ENCODE measurements around the gene MT3. TPM values are rescaled to one million over a fixed set of nuclear protein-coding genes. Genes with fewer than 3 reads are reported as not detected.

The MT3 gene
- total and polyA plus RNA-seq, 2 of the 8 experiments (the other 6 are each of a cell fraction or from before 2014, with no cell fraction given): 0.17 TPM; not detected in 1

- H4K91ac ChIP-seq (replicated peaks; ENCODE audit: insufficient read length, low read length): no peak overlapping the region
- H3K9me3 ChIP-seq (ENCODE audit: insufficient read depth in 2 of 2, low read depth in 1 of 2, low read length in 1 of 2): no peaks in the 10 kb centered on the region
- FAIRE-seq (no peak), DNase-seq (ENCODE audit: low read depth in 1 of 2, low spot score in 2 of 2) (no peak)
- no peak overlapping the region for H2BK120ac ChIP-seq (replicated peaks; ENCODE audit: low read depth, low read length)
- no peak overlapping the region for H3K23ac ChIP-seq (ENCODE audit: insufficient read length)
- no peak overlapping the region for H3K27ac ChIP-seq (ENCODE audit: low read depth, low read length)
- no peaks in the 10 kb centered on the region for H3K36me3 ChIP-seq (ENCODE audit: control insufficient read depth in 2 of 4, insufficient read depth in 4 of 4, low read length in 3 of 4)
- H2BK5ac ChIP-seq (ENCODE audit: low read depth, low read length): no peak overlapping the region
- H3K56ac ChIP-seq (replicated peaks; ENCODE audit: insufficient read length, low read depth, low read length): no peak overlapping the region
- CTCF ChIA-PET (ENCODE audit: partially characterized antibody): no interaction called here
- no peaks in the 10 kb centered on the region; a peak in 2 of 7 replicates for H3K27me3 ChIP-seq (replicated peaks in 1 of 4; ENCODE audit: control insufficient read depth in 3 of 4, extremely low read depth in 1 of 4, insufficient read depth in 3 of 4, low read length in 3 of 4)
- no peak overlapping the region for H2BK12ac ChIP-seq (ENCODE audit: low read depth, low read length)
- no peak overlapping the region for H3K4ac ChIP-seq (replicated peaks; ENCODE audit: insufficient read length, low read depth, low read length)
- no peak overlapping the region for H3K14ac ChIP-seq (ENCODE audit: insufficient read length)
- H4K8ac ChIP-seq (ENCODE audit: extremely low read depth, insufficient read depth, low read length): no peak overlapping the region
- H3K4me3 ChIP-seq (ENCODE audit: extremely low read depth in 1 of 4, insufficient read depth in 2 of 4, low read depth in 3 of 4, low read length in 4 of 4): no peak overlapping the region
- H3K79me2 ChIP-seq (ENCODE audit: control insufficient read depth in 1 of 2, insufficient read depth in 2 of 2, low read length in 2 of 2): no peaks in the 10 kb centered on the region
- no peak overlapping the region for H4K5ac ChIP-seq (ENCODE audit: insufficient read length, low read depth, low read length)
- H3K9ac ChIP-seq (replicated peaks in 1 of 4; ENCODE audit: extremely low read depth in 1 of 4, low read depth in 3 of 4, low read length in 3 of 4): no peak overlapping the region
- no peak overlapping the region for H2AK5ac ChIP-seq (ENCODE audit: low read depth, low read length)
- no peaks in the 10 kb centered on the region for H3K79me1 ChIP-seq (ENCODE audit: low read depth, low read length)
- H3K18ac ChIP-seq (ENCODE audit: extremely low read depth, low read length): no peak overlapping the region
- H3K23me2 ChIP-seq (ENCODE audit: low read depth, low read length): peaks cover 2% of the 10 kb centered on the region; the same call in 1 of the 2 replicates
- POLR2A ChIA-PET (ENCODE audit: partially characterized antibody): no interaction called here
- H2BK20ac ChIP-seq (ENCODE audit: low read length): no peak overlapping the region
- H4K20me1 ChIP-seq (replicated peaks in 1 of 2; ENCODE audit: control insufficient read depth in 1 of 2, insufficient read depth in 2 of 2, low read length in 2 of 2): peaks cover 0 to 3% of the 10 kb centered on the region in 2 experiments
- no peaks in the 10 kb centered on the region for H3K4me1 ChIP-seq (replicated peaks in 1 of 4; ENCODE audit: control insufficient read depth in 3 of 4, insufficient read depth in 4 of 4, low read length in 3 of 4)
- H2BK15ac ChIP-seq (ENCODE audit: low read length): no peak overlapping the region
- no peak overlapping the region for H2AFZ ChIP-seq (ENCODE audit: low read length)
- H3K4me2 ChIP-seq (ENCODE audit: insufficient read depth in 1 of 2, low read depth in 2 of 2, low read length in 2 of 2): no peak overlapping the region
- WGBS, 2 experiments (ENCODE audit: extremely low coverage in 1 of 2, insufficient coverage in 1 of 2, insufficient read length in 1 of 2, insufficient replicate concordance in 2 of 2, low coverage in 1 of 2, low lambda C conversion rate in 2 of 2, missing lambda C conversion rate in 1 of 2): 89% methylated on average over 4 of the region's 4 CpGs; no CpG with 5 or more reads in 1 of the 2 experiments
- TF ChIP-seq ATF3 (IDR thresholded peaks at IDR 0.05; ENCODE audit: insufficient read depth, low read depth, low read length) (no peak), CHD2 (IDR thresholded peaks at IDR 0.05; ENCODE audit: low read length) (no peak)
These were observed 30.2 kb upstream of the MT3 start for GRCh38 chr16:56559109-56559508.

Data from H1 (cell line).